ENCODE measurements around the gene FAM20B.

The FAM20B gene

DNA sequence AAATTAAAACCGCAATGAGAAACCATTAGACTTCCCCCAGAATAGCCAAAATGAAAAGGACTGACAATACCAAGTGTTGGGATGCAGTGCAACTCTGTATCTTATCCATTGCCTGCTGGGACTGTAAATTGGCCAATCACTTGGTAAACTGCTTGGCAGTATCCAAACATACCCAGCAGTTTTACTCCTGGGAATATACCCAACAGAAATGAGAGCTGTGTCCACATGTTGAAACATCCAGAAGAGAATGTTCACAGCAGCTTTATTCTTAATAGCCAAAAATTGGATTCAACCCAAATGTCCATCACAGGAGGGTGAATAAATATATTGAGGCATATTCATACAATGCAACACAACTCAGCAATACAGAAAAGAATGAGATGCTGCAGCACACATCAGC, 13.7 kb upstream of the FAM20B start:
- no peak overlapping the region for H3K4me3 ChIP-seq (ENCODE audit: low read depth, low read length)
- DNase-seq (ENCODE audit: low read depth) = no peak
- TF ChIP-seq, protein P1, sequence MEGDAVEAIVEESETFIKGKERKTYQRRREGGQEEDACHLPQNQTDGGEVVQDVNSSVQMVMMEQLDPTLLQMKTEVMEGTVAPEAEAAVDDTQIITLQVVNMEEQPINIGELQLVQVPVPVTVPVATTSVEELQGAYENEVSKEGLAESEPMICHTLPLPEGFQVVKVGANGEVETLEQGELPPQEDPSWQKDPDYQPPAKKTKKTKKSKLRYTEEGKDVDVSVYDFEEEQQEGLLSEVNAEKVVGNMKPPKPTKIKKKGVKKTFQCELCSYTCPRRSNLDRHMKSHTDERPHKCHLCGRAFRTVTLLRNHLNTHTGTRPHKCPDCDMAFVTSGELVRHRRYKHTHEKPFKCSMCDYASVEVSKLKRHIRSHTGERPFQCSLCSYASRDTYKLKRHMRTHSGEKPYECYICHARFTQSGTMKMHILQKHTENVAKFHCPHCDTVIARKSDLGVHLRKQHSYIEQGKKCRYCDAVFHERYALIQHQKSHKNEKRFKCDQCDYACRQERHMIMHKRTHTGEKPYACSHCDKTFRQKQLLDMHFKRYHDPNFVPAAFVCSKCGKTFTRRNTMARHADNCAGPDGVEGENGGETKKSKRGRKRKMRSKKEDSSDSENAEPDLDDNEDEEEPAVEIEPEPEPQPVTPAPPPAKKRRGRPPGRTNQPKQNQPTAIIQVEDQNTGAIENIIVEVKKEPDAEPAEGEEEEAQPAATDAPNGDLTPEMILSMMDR (IDR thresholded peaks at IDR 0.05; ENCODE audit: low read depth, low read length, missing control alignments) = no peak

GRCh38 chr1:179014123-179014522, 11.6 kb upstream of the FAM20B start:
- no peak overlapping the region for H3K4me3 ChIP-seq (ENCODE audit: low read depth, low read length)
- no peak for DNase-seq (ENCODE audit: low read depth)
- TF ChIP-seq, protein P1 (IDR thresholded peaks at IDR 0.05; ENCODE audit: low read depth, low read length, missing control alignments) = no peak

DNA sequence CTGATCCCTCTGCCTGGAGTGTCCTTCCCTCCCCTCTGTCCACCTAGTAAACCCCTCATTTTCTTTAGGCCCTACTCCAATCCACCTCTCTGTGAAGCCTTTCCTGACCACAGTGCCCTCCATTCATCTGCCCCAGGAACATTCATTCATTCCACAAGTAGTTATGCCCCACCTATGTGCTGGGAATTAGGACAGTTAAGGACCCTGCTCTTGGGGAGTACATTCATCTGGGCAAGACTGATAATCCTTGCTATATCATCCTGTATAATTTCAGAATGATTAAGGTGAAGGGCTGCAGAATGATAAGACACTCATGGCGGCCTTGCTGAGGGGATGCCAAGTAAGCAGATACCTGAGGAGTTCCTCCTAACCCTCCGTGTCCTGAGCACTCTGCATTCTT, 10.3 kb upstream of the FAM20B start:
- DNase-seq (ENCODE audit: low read depth) = no peak
- TF ChIP-seq, protein P1 (IDR thresholded peaks at IDR 0.05; ENCODE audit: low read depth, low read length, missing control alignments) = no peak
- no peak overlapping the region for H3K4me3 ChIP-seq (ENCODE audit: low read depth, low read length)

DNA sequence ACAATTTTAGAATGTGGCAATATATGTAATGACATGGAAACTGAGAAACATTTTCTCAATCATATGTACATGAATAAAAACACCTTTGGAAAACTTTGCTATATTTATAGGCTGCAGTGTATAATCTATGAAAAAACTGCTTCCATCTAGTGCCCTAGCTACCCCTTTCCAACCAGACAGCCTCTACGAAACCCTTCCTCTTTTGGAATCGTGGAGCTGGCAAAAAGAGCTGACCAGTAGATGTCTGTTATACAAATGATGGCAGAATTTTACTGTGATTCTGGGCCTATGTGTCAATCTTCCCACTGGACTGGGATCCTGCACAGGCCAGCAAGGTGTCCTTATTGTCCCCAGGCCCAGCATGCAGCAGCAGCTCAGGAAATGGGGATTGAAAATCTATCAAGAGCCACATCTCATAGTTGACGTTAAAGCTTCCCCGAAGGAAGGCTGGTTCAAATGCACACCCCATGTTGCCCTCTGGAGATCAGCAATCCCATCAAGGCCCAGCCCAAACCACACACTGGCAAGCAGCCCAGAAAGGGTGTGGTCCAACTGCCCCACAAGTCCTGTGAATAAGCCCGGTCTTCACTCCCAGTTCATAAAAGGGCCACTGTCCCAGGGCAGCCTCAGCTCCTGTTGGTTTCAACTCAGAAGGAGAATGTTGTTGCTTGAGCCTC, 8.8 kb upstream of the FAM20B start:
- TF ChIP-seq, protein P1 (IDR thresholded peaks at IDR 0.05; ENCODE audit: low read depth, low read length, missing control alignments) = no peak
- no peak for DNase-seq (ENCODE audit: low read depth)
- no peak overlapping the region for H3K4me3 ChIP-seq (ENCODE audit: low read depth, low read length)

DNA sequence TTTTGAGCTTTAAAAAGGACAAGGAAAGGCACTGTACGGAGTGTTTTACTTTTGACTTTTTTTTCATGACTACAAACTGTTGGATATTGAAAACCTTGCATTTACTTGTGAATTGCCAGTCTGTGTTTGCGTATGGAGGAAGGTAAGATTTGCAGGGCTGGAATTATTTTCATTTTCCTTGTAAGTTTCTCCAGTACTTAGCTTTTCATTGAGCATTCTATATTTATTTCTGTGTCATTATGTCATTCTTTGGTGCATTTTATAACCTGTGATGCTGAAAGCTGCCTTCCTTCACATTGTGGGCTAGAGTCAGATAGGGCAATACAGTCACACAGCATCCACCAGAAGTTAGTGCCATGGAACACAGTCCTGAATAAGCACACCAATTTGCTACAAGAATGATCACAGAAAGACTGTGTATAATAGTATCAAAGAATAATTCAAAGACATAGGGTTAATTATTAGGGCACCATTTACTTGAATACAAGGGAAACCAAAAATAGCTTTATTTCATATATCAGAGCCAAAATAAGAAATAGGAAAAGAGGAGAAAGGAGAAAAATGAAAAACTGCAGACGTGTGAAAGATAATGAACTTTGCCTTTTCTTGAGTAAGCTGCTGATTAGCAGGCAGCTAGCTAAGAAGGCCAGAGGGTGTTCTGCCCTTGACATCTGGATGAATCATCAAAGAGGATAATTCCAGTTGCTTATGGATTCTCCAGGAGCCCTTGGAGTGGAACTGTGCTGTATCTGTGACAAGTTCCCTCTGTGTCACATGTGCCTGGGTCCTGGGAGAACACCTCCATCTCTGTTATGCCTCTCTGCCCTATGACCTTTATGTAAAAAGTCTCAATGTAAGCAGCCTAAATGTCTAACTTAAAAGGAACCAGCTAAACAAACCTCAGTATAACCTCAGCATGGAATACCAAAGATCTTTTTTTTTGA, 8.0 kb upstream of the FAM20B start:
- no peak overlapping the region for H3K4me3 ChIP-seq (ENCODE audit: low read depth, low read length)
- no peak for DNase-seq (ENCODE audit: low read depth)
- TF ChIP-seq, protein P1 (IDR thresholded peaks at IDR 0.05; ENCODE audit: low read depth, low read length, missing control alignments) = no peak

DNA sequence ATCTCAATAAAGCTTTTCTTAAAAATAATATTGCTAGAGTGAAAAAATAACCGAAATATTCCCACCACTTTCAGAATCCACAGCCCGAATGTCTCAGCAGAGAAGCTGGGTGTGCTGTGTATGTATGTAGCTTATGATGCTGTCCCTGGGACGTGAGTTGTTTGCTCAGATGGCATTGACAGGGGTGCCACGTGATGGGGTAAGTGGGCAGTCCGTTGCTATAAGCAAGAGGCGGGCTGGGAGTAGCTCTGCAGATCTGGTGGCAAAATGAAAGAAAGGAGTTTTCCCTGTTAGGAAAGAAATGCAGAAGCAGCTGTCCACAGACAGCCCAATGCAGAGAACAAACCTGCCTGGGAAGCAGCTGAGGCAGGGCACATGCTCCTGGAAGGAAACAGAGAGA, 3.8 kb upstream of the FAM20B start:
- no peak overlapping the region for H3K4me3 ChIP-seq (ENCODE audit: low read depth, low read length)
- TF ChIP-seq, protein P1 (IDR thresholded peaks at IDR 0.05; ENCODE audit: low read depth, low read length, missing control alignments) = no peak
- DNase-seq (ENCODE audit: low read depth) = no peak
